Duodenal mucosa (tissue), 2 donors: Measurements from ENCODE around the gene SPATA6.

Source experiments
- H3K27ac ChIP-seq: one replicate; pipeline ENCODE4 v1.7.0; 2013; ENCODE audit warnings: low read depth, low read length
- H3K27me3 ChIP-seq, 2 donors: one replicate each; pipeline ENCODE4 v1.7.0; 2013; ENCODE audit warnings: low read length in 2 of 2, control low read depth in 1 of 2; ENCODE audit not compliant: insufficient read depth in 2 of 2, control insufficient read depth in 1 of 2
- H3K36me3 ChIP-seq, 2 donors: one replicate each; pipeline ENCODE4 v1.7.0; 2013; ENCODE audit warnings: low read length in 2 of 2, control low read depth in 1 of 2; ENCODE audit not compliant: insufficient read depth in 2 of 2, control insufficient read depth in 1 of 2
- H3K4me1 ChIP-seq, 2 donors: one replicate each; pipeline ENCODE4 v1.7.0; 2013; ENCODE audit warnings: low read length in 2 of 2, control low read depth in 1 of 2; ENCODE audit not compliant: insufficient read depth in 2 of 2, control insufficient read depth in 1 of 2
- H3K4me3 ChIP-seq, 2 donors: one replicate each; pipeline ENCODE4 v1.7.0; 2013; ENCODE audit warnings: low read length in 2 of 2, low read depth in 1 of 2
- H3K9ac ChIP-seq, 2 donors: one replicate each; pipeline ENCODE4 v1.7.0; 2013; ENCODE audit warnings: low read length in 2 of 2, low read depth in 1 of 2
- H3K9me3 ChIP-seq, 2 donors: one replicate each; pipeline ENCODE4 v1.7.0; 2013; ENCODE audit warnings: low read length in 2 of 2, control low read depth in 1 of 2; ENCODE audit not compliant: control insufficient read depth in 1 of 2

Gene SPATA6

DNA sequence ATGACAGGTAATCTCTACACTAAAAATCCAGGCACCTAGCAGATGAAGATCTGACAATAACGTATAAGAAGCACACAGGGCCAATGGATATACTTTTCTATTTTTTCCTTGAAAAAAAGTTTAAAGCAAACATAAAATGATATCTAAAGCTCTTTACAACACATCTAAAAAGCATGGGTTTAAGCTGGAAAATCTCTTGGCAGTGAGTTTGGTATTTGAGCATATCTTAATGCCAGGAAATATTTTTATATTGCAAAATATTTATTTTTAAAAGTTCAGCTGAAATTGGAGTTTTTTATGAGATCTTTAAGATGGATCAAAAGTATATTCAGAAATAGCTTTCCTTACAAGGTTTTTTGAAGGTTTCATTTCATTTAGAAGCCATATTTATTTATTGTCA lies 209.0 kb downstream of the SPATA6 start:
- H3K36me3 ChIP-seq: no peaks in the 10 kb centered on the region
- no peak overlapping the region for H3K27ac ChIP-seq
- H3K4me3 ChIP-seq: no peak overlapping the region
- H3K27me3 ChIP-seq: no peaks in the 10 kb centered on the region
- no peaks in the 10 kb centered on the region for H3K9me3 ChIP-seq
- H3K9ac ChIP-seq: no peak overlapping the region
- H3K4me1 ChIP-seq: no peaks in the 10 kb centered on the region

DNA sequence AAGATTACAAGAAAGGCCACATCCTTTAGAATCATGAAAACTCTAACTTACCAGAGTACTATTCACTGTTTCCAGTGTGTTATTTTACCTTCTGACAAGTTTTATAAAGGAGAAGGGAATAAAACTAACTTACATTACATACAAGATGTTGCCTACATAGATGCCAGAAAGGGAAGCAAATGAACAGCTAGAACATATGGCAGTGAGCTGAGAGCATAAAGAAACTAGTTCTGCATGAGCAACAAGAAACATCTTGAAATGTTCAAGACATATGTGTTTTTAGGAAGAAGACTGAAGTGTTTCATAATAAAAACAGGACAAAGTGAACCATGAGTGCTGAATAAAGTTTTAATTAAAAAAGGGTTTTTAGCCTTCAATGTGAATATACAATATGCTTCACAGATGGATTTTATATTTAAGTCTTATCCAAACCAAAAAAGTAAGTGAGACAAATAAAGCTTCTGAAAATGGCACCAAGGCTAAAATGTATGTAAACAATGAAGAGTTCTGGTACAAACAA lies 210.1 kb downstream of the SPATA6 start:
- Histone ChIP-seq H3K9ac (no peak overlapping the region), H3K4me1 (no peaks in the 10 kb centered on the region), H3K36me3 (no peaks in the 10 kb centered on the region), H3K9me3 (no peaks in the 10 kb centered on the region), H3K27me3 (no peaks in the 10 kb centered on the region), H3K27ac (no peak overlapping the region), H3K4me3 (no peak overlapping the region)

- Histone ChIP-seq H3K9me3 (no peaks in the 10 kb centered on the region), H3K27me3 (no peaks in the 10 kb centered on the region), H3K9ac (no peak overlapping the region), H3K4me1 (no peaks in the 10 kb centered on the region), H3K27ac (no peak overlapping the region), H3K4me3 (no peak overlapping the region), H3K36me3 (no peaks in the 10 kb centered on the region)
These were observed 213.9 kb downstream of the SPATA6 start for GRCh38 chr1:48258106-48258505.

DNA sequence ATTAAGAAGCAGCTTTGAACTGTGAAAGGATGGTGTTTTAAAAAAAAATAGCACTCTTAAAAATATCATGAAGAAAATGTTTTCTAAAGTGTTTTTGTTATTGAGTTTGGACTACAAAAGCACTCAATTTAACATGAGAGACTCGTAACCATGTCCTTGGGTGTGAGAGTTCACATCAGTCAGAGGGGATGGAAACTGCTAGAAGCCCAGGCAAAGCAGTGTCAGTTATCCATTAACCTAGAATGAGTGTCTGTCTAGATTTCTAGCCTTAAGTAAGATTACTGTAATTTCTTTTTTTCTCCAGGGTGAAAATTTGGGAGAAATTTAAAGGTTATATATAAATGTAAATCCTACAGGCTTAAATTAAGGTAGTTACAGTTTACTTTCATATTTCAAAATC lies 217.8 kb downstream of the SPATA6 start:
- Histone ChIP-seq H3K4me1 (peaks cover 30 to 37% of the 10 kb centered on the region in 2 donors), H3K9me3 (no peaks in the 10 kb centered on the region), H3K27ac (no peak overlapping the region)

DNA sequence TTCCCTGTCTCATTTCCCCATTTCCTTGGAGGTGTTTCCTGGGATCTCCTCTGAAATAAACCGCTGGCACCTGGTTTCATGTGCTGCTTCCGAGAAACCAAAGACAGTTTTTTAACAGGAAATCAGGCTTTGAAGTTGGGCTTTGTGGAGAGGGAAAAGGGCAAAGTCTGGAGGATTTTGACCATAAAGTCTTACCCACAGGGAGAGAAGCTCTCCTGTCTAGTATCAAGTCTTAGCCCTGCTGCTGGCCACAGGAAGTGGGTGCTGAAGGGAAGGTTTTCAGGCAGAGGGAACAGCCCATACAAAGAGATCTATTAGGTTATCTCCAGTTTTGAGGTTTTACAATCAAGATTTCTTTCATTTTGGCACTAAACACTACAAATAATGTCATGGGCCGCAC lies 220.2 kb downstream of the SPATA6 start:
- H3K9ac ChIP-seq: no peak overlapping the region
- H3K4me1 ChIP-seq: peaks cover 51 to 61% of the 10 kb centered on the region in 2 donors
- H3K27ac ChIP-seq: no peak overlapping the region
- no peak overlapping the region for H3K4me3 ChIP-seq
- H3K9me3 ChIP-seq: no peaks in the 10 kb centered on the region
- no peaks in the 10 kb centered on the region for H3K27me3 ChIP-seq
- H3K36me3 ChIP-seq: no peaks in the 10 kb centered on the region

More for the DNA sequence above, 217.8 kb downstream of the SPATA6 start:
- no peak overlapping the region for H3K9ac ChIP-seq
- no peak overlapping the region for H3K4me3 ChIP-seq
- H3K27me3 ChIP-seq: no peaks in the 10 kb centered on the region
- no peaks in the 10 kb centered on the region for H3K36me3 ChIP-seq

DNA sequence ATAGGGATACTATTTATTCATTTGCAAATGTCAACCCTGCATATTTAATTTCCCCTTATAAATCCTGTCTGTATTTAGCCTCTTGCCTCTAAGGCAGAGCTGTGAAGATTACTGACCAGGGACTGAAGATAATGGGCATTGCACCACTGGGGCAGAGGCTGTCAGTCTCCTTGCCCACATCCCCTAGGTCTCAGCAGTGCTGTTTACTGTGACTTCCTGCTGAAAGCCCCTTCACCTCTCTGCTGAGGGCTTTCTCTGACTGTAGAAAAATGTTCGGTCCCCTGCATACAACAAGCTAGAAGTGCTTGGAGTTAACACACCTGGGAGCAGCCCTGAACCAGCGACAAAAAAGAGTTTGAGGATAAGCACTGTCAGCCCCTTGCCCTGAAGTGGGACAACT lies 220.7 kb downstream of the SPATA6 start:
- Histone ChIP-seq H3K27me3 (no peaks in the 10 kb centered on the region), H3K4me1 (peaks cover 54 to 66% of the 10 kb centered on the region in 2 donors), H3K9ac (no peak overlapping the region), H3K4me3 (no peak overlapping the region), H3K27ac (peak overlapping the region; percentile 15), H3K9me3 (no peaks in the 10 kb centered on the region), H3K36me3 (no peaks in the 10 kb centered on the region)

- H3K27me3 ChIP-seq: no peaks in the 10 kb centered on the region
- H3K4me1 ChIP-seq: peaks cover 56 to 70% of the 10 kb centered on the region in 2 donors
- H3K27ac ChIP-seq: peak overlapping the region; percentile 15
- H3K9me3 ChIP-seq: no peaks in the 10 kb centered on the region
- no peaks in the 10 kb centered on the region for H3K36me3 ChIP-seq
- H3K9ac ChIP-seq: no peak overlapping the region
- H3K4me3 ChIP-seq: no peak overlapping the region
These were observed 221.4 kb downstream of the SPATA6 start for GRCh38 chr1:48250572-48250971.

GRCh38 chr1:48249868-48250267 lies 222.1 kb downstream of the SPATA6 start:
- Histone ChIP-seq H3K9me3 (no peaks in the 10 kb centered on the region), H3K36me3 (no peaks in the 10 kb centered on the region), H3K27me3 (no peaks in the 10 kb centered on the region), H3K4me1 (peaks cover 56 to 70% of the 10 kb centered on the region in 2 donors), H3K4me3 (no peak overlapping the region), H3K9ac (no peak overlapping the region), H3K27ac (peak overlapping the region; percentile 7)

GRCh38 chr1:48248356-48248755 lies 223.6 kb downstream of the SPATA6 start:
- Histone ChIP-seq H3K36me3 (no peaks in the 10 kb centered on the region), H3K9ac (no peak overlapping the region), H3K4me1 (peaks cover 56 to 70% of the 10 kb centered on the region in 2 donors), H3K27me3 (no peaks in the 10 kb centered on the region), H3K4me3 (peak overlapping the region in 1 of 2 donors; percentile 13), H3K9me3 (no peaks in the 10 kb centered on the region), H3K27ac (no peak overlapping the region)

- Histone ChIP-seq H3K9me3 (no peaks in the 10 kb centered on the region), H3K27ac (no peak overlapping the region), H3K9ac (no peak overlapping the region), H3K4me3 (peak overlapping the region in 1 of 2 donors; percentile 37), H3K4me1 (peaks cover 51 to 56% of the 10 kb centered on the region in 2 donors), H3K27me3 (no peaks in the 10 kb centered on the region), H3K36me3 (peaks cover 6 to 8% of the 10 kb centered on the region in 2 donors)
These were observed 225.3 kb downstream of the SPATA6 start for GRCh38 chr1:48246727-48247126.
